ENCODE data around the gene ESYT2.

The ESYT2 gene

GRCh38 chr7:158821171-158822031 is 7.9 kb downstream of the ESYT2 start:
- no peak for DNase-seq

GRCh38 chr7:158820656-158821055 is 8.7 kb downstream of the ESYT2 start:
- DNase-seq: no peak

DNA sequence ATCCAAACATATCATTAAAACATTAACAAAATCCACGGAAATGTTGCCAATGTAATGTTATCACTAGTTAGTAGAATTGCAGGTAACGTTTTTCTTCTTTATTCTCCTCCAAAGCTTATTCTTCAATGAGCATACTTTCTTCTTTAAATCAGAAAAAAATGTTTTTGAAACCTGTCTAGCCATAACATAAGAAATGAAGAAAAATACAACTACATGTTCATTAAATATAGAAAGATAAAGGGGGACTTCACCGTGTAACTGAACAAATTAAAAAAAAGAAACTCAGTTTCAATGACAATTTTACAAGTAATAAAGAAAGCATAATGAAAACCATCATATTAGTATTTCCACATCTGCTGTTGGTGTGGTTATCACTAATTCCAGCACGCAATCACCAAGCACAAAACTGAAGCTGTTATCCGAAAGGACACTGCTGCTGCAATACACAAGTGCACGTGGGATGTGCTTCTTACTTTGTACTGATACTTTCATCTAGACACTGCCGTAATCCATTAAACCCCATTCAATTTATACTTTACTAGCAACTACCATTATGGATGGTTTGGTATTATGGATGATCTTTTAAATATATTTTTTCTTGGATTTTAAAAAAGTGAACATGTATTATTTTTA is 9.6 kb downstream of the ESYT2 start:
- DNase-seq: peak; percentile 21

GRCh38 chr7:158818325-158819213 is 10.7 kb downstream of the ESYT2 start:
- DNase-seq: peak; percentile 60

DNA sequence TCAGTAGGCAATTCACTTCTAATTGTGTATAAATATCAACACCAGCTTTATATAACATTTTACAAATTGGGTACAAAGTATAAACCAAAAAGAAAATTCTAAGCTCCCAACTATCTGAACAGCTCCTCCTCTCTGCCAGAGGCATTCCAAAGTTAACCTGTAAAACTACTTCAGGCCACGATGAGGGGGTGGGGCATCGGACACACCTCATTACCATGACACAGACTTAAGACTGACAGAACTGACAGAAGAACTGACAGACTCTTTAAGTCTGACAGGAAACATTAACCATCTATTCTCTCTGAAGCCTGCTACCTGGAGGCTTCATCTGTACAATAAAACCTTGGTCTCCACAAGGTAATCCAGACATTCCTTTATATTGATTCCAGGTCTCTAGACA is 12.3 kb downstream of the ESYT2 start:
- DNase-seq: peak; percentile 53

DNA sequence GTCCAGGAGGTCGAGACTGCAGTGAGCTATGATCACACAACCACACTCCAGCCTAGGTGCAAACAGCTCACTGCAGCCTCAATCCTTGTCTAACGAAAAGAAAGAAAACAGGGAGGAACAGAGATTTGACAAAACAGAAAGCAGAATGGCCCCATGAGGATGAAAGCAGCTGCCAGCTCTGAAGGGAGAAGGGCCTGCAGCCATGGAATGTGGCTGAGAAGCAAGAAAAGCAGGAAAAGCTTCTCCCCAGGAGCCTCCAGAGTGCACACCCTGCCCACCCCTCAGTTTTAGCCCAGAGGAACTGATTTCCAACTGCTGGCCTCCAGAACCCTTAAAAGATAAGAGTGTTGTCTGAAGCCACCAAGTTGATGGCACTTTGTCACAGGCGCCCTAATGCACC is 13.0 kb downstream of the ESYT2 start:
- DNase-seq: no peak

DNA sequence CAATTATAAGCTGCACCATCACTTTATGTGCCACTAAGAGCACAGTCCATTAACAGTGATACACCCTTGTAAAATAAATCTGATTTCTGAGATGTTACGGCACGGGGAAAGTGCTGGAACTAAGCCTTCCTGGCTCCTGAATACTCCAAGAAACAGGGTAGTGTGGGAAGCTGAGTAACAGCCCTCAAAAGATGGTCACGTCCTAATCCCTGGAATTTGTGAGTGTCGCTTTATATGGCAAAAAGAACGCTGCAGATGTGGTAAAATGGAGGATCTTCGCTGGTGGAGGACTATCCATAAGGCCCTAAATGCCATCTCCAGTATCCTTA is 13.5 kb downstream of the ESYT2 start:
- no peak for DNase-seq

GRCh38 chr7:158815083-158815799 is 14.1 kb downstream of the ESYT2 start:
- DNase-seq: no peak

GRCh38 chr7:158814637-158815036 is 14.7 kb downstream of the ESYT2 start:
- peak; percentile 29 for DNase-seq

DNA sequence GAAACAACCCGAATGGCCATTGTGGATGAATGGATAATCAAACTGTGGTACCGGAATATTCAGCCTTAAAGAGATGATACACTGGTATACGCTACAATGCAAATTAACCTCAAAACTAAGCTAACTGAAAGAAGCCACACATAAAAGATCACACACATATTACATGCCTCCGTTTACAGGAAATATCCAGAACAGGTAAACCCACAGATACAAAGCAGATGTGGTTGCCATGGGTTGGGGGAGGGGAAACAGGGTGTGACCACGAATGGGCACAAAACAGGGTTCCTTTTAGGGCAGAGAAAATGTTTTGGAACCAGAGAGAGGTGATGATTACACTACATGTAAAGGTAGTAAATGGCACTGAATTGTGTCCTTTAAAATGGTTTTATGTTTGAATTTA is 16.6 kb downstream of the ESYT2 start:
- DNase-seq: peak; percentile 90

- no peak for DNase-seq
Observed at GRCh38 chr7:158811894-158812293, 17.4 kb downstream of the ESYT2 start.

- peak; percentile 70 for DNase-seq
Observed at GRCh38 chr7:158811461-158811860, 17.8 kb downstream of the ESYT2 start.

DNA sequence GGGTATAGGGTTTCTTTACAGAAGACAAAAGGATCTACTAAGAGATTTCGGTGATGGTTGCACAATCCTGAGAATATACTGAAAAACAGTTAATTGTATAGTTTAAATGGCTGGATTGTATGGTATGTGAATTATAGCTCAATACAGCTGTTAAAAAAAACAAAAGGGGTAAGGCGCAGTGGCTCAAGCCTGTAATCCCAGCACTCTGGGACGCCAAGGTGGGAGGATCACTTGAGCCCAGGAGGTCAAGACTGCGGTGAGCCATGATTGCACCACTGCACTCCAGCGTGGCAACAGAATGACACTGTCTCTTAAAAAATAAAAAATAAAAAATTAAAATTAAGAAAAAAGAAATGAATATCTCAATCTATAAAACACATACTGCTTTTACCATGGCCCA is 18.5 kb downstream of the ESYT2 start:
- no peak for DNase-seq

DNA sequence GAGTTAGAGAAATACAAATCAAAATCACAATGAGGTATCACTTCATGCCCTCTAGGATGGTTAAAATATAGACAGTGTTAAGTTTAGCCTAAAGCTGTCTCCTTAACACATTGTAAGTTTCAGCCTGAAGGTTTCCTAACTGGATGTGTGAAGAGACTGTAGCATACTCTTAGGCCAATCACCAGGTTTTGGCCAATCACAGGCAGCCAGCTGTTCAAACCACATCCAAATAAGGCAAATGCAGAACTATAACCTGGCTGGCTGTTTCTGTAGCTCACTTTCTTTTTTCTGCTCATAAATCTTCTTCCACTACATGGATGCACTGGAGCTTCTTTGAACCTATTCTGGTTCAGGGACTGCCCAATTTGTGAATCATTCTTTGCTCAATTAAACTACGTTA is 19.7 kb downstream of the ESYT2 start:
- DNase-seq: peak; percentile 34

DNA sequence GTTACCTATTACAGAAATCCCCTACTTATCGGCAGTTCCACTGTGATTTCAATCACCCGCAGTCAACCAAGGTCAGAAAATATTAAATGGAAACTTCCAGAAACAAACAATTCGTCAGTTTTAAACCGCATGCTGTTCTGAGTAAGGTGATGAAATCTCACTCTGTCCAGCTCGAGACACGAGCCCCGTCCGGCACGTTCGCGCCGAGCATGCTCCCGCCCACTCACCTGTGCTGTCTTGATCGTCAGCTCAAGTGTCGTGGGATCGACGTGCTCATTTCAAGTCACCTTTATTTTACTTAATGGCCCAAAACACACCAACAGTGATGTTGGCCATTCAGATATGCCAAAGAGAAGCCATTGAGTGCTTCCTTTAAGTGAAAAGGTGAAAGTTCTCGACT is 21.2 kb downstream of the ESYT2 start:
- no peak for DNase-seq

GRCh38 chr7:158805937-158806336 is 23.4 kb downstream of the ESYT2 start:
- DNase-seq: no peak

- DNase-seq: no peak
Observed at GRCh38 chr7:158805414-158805813, 23.9 kb downstream of the ESYT2 start.

- DNase-seq: peak; percentile 33
Observed at GRCh38 chr7:158804335-158804734, 25.0 kb downstream of the ESYT2 start.

GRCh38 chr7:158803367-158803969 is 25.8 kb downstream of the ESYT2 start:
- DNase-seq: no peak

- DNase-seq: no peak
Observed at GRCh38 chr7:158802535-158803366, 26.6 kb downstream of the ESYT2 start.

DNA sequence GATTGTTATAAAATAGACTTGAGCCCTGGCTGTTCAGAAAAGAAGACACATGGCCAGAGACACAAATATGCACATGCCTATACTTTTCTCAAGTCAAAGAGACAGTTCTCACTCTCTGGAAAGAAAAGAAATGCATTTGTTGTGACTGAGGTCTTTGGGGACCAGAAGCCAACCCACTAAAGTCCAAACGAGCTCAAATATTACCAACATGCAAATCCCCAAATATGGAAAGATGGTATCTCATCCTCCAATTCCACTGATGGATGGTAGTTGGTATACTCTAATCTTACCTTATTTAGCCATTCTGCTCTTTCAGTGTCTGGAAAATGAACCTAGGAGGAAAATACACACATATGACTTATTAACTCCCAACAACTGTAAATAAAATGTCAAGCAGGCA is 30.6 kb downstream of the ESYT2 start:
- DNase-seq: no peak

- DNase-seq: no peak
Observed at GRCh38 chr7:158796667-158797066, 32.6 kb downstream of the ESYT2 start.
